Measurements from ENCODE around the gene GBA3.

GBA3 gene

GRCh38 chr4:22754116-22754515, 61.4 kb downstream of the GBA3 start:
- TF ChIP-seq CTCF (conservative IDR thresholded peaks at IDR 0.05; ENCODE audit: low read depth, low read length) = no peak
- DNase-seq (ENCODE audit: low read depth) = no peak
- no peak overlapping the region for H3K4me3 ChIP-seq (ENCODE audit: low read depth, low read length)

DNA sequence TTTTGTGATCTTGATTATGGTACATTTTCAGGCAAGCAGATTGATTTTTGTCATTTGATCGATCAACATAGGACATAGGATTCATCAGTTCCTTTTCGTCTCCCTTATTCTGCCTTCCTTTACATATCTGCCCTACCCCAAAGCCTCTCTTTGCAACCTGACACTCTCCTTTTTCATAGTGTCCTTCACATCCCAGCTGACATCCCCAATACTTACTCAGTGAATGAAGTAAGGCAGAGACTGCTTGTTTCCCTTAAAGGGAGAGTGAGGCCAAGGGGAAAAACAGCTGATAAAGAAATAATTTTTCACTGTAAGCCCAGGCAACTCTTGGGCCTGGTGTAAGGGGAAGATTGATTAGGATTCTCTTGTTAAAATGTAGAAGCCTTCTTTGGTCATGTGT, 69.8 kb downstream of the GBA3 start:
- no peak for DNase-seq (ENCODE audit: low read depth)
- H3K4me3 ChIP-seq (ENCODE audit: low read depth, low read length) = no peak overlapping the region
- TF ChIP-seq CTCF (conservative IDR thresholded peaks at IDR 0.05; ENCODE audit: low read depth, low read length) = no peak

DNA sequence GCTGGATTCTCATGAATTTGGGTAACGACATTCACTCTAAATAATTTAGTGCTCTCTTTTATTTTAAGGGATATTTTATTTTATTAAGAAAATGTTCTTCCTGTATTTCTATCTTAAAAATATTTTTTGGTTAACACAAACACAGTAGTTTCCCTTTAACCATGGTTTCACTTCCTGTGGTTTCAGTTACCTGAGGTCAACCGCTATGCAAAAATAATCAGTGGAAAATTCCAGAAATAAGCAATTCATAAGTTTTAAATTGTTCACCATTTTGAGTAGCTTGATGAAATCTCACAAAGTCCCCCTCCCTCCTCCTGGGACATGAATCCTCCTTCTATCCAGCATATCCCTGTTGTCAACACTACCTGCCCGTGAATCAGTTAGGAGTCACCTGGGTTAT, 71.4 kb downstream of the GBA3 start:
- no peak for TF ChIP-seq CTCF (conservative IDR thresholded peaks at IDR 0.05; ENCODE audit: low read depth, low read length)

GRCh38 chr4:22766068-22766467, 73.3 kb downstream of the GBA3 start:
- no peak overlapping the region for H3K4me3 ChIP-seq (ENCODE audit: low read depth, low read length)
- TF ChIP-seq CTCF (conservative IDR thresholded peaks at IDR 0.05; ENCODE audit: low read depth, low read length) = no peak
- no peak for DNase-seq (ENCODE audit: low read depth)

More for the DNA sequence above, 71.4 kb downstream of the GBA3 start:
- no peak for DNase-seq (ENCODE audit: low read depth)
- no peak overlapping the region for H3K4me3 ChIP-seq (ENCODE audit: low read depth, low read length)

- no peak overlapping the region for H3K4me3 ChIP-seq (ENCODE audit: low read depth, low read length)
- DNase-seq (ENCODE audit: low read depth) = no peak
- no peak for TF ChIP-seq CTCF (conservative IDR thresholded peaks at IDR 0.05; ENCODE audit: low read depth, low read length)
Measured at GRCh38 chr4:22778547-22779163, 85.9 kb downstream of the GBA3 start.

DNA sequence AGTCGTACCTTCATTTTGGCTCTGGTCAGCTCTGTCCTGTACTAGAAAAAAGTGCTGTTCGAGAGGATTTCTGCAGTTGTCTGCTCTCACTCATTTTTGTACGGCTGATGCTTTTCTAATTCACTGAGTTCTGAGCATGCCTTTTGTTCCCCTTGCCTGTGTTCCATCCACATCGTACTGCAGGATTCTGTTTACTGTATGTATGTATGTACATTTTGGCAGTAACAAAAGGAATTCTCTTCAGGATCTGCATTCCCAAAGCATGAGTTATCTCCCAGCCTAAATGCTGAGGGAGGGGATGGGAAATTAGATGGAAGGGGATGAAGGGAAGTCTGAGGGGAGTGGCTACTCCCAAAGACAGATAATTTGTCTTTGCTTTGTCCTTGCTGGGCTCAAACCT, 87.6 kb downstream of the GBA3 start:
- DNase-seq (ENCODE audit: low read depth) = no peak
- no peak overlapping the region for H3K4me3 ChIP-seq (ENCODE audit: low read depth, low read length)
- no peak for TF ChIP-seq CTCF (conservative IDR thresholded peaks at IDR 0.05; ENCODE audit: low read depth, low read length)

DNA sequence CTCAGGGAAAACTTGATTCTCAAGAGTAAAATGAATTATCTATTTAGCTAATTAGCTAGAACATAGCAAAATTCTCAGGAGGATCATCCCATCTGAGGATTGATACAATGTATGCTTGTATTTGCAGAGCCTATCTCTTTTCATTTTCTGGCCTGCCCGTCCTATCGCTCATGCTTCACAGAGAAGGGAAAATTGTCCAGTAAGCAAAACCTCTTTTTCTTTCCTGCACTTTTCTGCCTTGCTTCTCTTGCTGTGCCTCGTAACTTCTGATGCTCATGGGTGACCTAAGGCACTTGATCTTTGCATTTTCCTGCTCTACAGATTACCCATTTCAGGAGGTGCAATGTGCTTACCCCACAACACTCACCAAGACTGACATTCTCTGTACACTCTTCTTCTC, 88.1 kb downstream of the GBA3 start:
- TF ChIP-seq CTCF (conservative IDR thresholded peaks at IDR 0.05; ENCODE audit: low read depth, low read length) = no peak
- DNase-seq (ENCODE audit: low read depth) = no peak
- no peak overlapping the region for H3K4me3 ChIP-seq (ENCODE audit: low read depth, low read length)
